Activated B cell treated with CpG ODN at 0.5 μM for 24 hours (primary cell): ENCODE measurements around the gene RADIL. TPM values are rescaled to one million over a fixed set of nuclear protein-coding genes. Genes with fewer than 3 reads are reported as not detected.

Experiments
- ATAC-seq: fragments of 200-7000 bp; cut with Tn5 transposase; one replicate; pipeline ENCODE4 v1.10.0; 2021; ENCODE audit warnings: low read depth, mild to moderate bottlenecking, moderate library complexity
- CTCF ChIA-PET: fragments of 350-600 bp; sonication (Branson Sonifier 250); formaldehyde crosslinking; loops from one replicate; lab custom pipeline; 2021; ENCODE audit warnings: antibody characterized with exemption; lab: Charles Lee
- POLR2A ChIA-PET: fragments of 350-600 bp; sonication (Branson Sonifier 250); formaldehyde crosslinking; loops from one replicate; lab custom pipeline; 2021; ENCODE audit warnings: antibody characterized with exemption; lab: Charles Lee
- DNase-seq: peaks from one replicate; pipeline ENCODE4 v3.0.0; 2022
- H3K27ac Mint-ChIP-seq: one replicate; pipeline ENCODE4 v1.8.0; 2020; ENCODE audit warnings: mixed read lengths
- H3K27me3 Mint-ChIP-seq: one replicate; pipeline ENCODE4 v1.8.0; 2021; ENCODE audit warnings: mixed read lengths
- H3K36me3 Mint-ChIP-seq: one replicate; pipeline ENCODE4 v1.8.0; 2021; ENCODE audit warnings: low read depth, mixed read lengths
- H3K4me1 Mint-ChIP-seq: one replicate; pipeline ENCODE4 v1.8.0; 2021; ENCODE audit warnings: mixed read lengths
- H3K4me3 Mint-ChIP-seq: one replicate; pipeline ENCODE4 v1.8.0; 2020; ENCODE audit warnings: mild to moderate bottlenecking, mixed read lengths
- H3K9me3 Mint-ChIP-seq: one replicate; pipeline ENCODE4 v1.8.0; 2020; ENCODE audit warnings: mixed read lengths
- intact Hi-C: fragments of 100-400 bp; cut with micrococcal nuclease; formaldehyde crosslinking; loops from one replicate; pipeline ENCODE4 v1.15.1; 2024
- total RNA-seq: library from RNA; stranded (reverse); gene quantifications from 2 replicates; pipeline ENCODE4 v1.2.3, GENCODE V29; 2022
- TF ChIP-seq, protein P1 (sequence below): fragments of 200-600 bp; IDR thresholded peaks from one replicate; pipeline ENCODE4 v1.8.0; 2022; ENCODE audit warnings: antibody characterized with exemption, mild to moderate bottlenecking

RADIL gene
- total RNA-seq, 1 donor from 2014 or later = not detected

DNA sequence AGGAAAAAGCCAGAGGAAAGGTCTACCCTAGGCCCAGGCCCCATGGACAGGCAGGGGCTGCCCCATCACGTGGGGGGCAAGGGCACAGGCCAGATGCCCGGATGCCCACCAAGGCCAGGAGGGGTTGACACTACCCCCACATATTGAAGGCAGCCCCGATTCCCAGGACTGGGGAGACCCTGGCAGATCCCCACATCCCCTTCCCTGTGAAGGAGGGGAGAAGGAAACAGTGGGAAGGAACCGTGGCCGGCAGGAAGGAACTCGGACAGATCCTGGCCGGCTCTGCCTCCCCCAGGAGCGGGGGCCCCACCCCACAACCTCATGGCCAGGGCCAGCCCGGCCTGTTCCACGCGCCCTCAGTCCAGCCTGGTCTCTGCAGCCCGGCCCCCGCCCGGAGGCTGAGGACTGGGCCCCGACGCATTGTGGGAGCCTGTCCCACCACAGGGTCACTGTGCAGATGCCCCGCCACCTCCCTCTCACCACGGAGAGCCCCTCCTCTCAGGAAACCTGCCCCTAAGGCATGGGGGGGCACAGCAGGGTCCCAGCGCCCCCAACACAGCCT is 63.0 kb downstream of the RADIL start:
- Mint-ChIP-seq H3K4me1 (no peaks in the 10 kb centered on the region), H3K4me3 (no peak overlapping the region), H3K36me3 (no peaks in the 10 kb centered on the region), H3K9me3 (no peaks in the 10 kb centered on the region), H3K27ac (no peak overlapping the region), H3K27me3 (peaks cover 7% of the 10 kb centered on the region)
- CTCF ChIA-PET = no interaction called here
- POLR2A ChIA-PET = no interaction called here
- no peak for ATAC-seq
- TF ChIP-seq, protein P1, sequence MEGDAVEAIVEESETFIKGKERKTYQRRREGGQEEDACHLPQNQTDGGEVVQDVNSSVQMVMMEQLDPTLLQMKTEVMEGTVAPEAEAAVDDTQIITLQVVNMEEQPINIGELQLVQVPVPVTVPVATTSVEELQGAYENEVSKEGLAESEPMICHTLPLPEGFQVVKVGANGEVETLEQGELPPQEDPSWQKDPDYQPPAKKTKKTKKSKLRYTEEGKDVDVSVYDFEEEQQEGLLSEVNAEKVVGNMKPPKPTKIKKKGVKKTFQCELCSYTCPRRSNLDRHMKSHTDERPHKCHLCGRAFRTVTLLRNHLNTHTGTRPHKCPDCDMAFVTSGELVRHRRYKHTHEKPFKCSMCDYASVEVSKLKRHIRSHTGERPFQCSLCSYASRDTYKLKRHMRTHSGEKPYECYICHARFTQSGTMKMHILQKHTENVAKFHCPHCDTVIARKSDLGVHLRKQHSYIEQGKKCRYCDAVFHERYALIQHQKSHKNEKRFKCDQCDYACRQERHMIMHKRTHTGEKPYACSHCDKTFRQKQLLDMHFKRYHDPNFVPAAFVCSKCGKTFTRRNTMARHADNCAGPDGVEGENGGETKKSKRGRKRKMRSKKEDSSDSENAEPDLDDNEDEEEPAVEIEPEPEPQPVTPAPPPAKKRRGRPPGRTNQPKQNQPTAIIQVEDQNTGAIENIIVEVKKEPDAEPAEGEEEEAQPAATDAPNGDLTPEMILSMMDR = no peak
- intact Hi-C loops = no loop called here
- DNase-seq = no peak

DNA sequence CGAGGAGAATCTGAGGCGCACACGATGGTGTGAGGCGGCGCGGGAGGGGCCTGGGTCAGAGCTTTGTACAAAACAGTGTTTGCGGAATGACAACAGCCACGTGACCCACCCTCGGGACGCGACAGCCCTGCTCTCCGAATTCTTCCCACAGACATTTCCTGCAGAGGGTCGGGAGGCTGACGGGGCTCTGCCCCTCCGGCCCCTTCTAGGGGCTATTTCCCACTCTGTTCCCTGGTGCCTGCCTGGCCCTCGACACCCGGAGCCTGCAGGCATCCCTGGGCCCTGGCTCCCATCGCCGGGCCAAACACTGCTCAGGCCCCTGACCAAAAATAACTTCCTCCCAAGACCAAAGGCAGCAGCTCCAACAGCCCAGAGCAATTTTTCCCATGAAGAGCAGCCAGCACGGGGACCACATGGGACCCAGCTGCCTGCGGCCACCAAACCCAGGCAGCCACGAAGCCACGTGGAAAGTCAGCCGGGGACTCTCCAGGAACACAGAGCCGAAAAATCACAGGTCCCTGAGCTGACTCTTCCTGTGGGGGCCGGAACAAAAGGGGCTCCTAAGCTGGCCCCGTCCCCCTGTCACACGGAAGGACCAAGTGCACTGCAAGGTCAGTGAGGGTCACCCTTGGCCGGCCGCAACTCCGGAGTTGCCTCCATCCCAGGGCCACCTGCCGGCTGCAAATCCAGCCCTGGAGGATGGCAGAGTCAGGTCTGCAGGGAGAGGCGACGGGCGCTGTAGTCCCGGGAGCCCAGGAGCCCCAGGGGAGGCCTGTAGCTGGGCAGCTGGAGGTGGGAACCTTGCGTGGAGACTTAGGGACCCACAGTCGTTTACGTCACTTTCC is 63.7 kb downstream of the RADIL start:
- DNase-seq (no peak), ATAC-seq (no peak)
- Mint-ChIP-seq H3K9me3 (no peaks in the 10 kb centered on the region), H3K36me3 (no peaks in the 10 kb centered on the region), H3K27me3 (peaks cover 8% of the 10 kb centered on the region), H3K27ac (no peak overlapping the region), H3K4me3 (no peak overlapping the region), H3K4me1 (no peaks in the 10 kb centered on the region)
- TF ChIP-seq, protein P1 = no peak
- CTCF ChIA-PET = no interaction called here
- intact Hi-C loops = no loop called here
- POLR2A ChIA-PET = no interaction called here

DNA sequence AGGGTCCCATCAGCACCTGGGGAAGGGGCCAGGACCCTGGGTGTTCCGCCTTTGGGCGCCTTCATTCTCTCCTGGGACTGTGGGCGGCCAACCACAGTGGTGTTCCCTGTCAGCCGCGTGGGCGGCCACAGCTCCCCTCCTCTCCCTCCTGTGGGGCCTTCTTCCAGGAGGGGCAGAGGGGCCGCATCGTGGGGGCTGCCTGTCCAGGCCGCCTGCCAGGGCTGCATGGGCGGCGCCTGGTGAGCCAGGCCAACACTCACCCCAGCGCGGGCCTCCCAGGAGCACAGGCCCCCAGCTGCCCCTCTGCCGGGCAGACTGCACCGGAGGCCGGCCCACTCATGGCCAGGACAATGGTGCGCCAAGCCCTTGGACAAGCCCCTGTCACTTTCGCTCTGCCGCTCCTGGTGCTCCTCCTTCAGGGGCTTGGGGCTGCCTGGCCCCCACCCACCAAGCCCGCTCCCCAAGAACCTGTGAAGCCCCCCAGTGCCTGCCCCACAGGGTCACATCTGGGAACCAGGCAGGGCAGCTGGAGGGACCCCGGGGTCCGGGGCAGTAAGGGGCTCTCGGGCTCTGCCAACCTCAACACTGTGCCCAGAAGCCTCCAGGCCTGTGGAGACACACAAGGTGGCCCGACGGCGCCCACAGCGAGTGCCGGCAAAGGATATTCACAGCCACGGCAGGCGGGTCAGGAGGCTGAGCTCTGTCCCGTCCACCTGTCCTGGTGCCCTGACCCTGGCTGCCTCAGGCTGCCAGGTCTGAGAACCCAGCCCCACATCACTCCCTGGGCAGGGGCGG is 65.3 kb downstream of the RADIL start:
- Mint-ChIP-seq H3K27me3 (peaks cover 23% of the 10 kb centered on the region), H3K4me1 (no peaks in the 10 kb centered on the region), H3K4me3 (no peak overlapping the region), H3K9me3 (no peaks in the 10 kb centered on the region), H3K36me3 (no peaks in the 10 kb centered on the region), H3K27ac (no peak overlapping the region)
- DNase-seq (no peak), ATAC-seq (no peak)
- intact Hi-C loops = no loop called here
- CTCF ChIA-PET = no interaction called here
- POLR2A ChIA-PET = no interaction called here
- TF ChIP-seq, protein P1 = no peak

DNA sequence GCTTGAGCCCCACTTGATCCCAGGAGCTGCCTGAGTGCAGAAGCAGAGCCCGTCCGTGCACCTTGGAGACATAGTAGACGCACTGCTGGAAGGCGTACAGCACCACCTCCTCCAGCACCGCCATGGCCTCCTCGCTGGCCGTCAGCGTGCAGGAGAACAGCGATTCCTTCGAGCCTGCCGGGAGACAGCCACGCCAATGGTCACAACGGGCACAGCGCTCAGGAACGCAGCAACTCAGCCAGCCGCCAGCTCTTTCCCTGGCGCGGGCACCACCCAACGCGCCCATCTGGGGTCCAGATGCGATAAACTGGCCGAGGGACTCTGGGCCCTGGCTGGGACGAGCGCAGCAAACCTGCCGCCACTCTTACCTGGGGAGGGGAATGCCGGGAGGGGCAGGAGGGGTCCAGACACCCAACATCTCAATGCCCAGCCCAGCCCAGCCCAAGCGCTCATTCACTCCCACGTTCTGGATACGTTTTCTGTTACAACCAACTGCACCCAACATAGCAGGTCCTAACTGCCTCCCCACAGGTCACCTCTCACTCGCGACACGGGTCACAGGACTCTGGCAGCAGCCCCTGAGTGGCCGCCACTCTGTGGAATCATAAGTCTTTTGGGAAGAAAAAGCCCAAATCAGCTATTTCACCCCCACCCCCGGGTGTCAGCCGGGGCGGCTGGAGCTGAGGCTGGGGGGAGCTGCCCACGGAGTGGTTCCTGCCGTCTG is 66.2 kb downstream of the RADIL start:
- TF ChIP-seq, protein P1 = no peak
- CTCF ChIA-PET = no interaction called here
- no peak for DNase-seq
- Mint-ChIP-seq H3K4me3 (no peak overlapping the region), H3K27me3 (peaks cover 28% of the 10 kb centered on the region), H3K27ac (no peak overlapping the region), H3K9me3 (no peaks in the 10 kb centered on the region), H3K4me1 (no peaks in the 10 kb centered on the region), H3K36me3 (no peaks in the 10 kb centered on the region)
- POLR2A ChIA-PET = no interaction called here
- no peak for ATAC-seq
- intact Hi-C loops = no loop called here
